ENCODE results near the gene ARRDC2. TPM values are rescaled to one million over a fixed set of nuclear protein-coding genes. Genes with fewer than 3 reads are reported as not detected.

Gene ARRDC2
- total and polyA plus RNA-seq, 2 of the 13 experiments (the other 11 are each of a cell fraction or from before 2014, with no cell fraction given) = 2.1 to 3.4 TPM

DNA sequence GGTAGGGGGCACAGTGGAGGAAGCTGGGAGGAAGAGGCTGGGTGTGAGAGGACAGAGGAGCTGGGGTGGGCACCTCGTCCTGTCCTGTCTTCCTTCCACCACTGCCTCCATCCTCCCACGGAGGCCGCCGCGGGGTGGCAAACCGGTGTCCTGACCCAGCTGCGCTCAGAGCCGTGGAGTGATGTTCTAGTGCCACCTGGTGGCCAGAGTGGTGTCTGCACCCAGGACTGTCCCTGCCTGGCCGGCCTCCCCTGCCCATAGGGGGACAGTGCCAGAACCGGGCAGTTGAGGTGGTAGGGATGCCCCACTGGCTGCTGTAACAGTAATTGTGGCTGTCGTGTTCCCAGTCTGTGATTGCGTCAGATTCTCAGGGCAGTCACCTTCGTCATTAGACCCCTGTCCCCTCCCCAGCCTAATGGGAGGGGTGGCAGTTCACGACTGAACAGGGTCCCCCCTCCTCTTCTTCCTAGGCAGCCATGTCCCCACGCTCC, 11.1 kb upstream of the ARRDC2 start (continued):
- TF ChIP-seq NR2C2 (CRISPR knock-in tag; IDR thresholded peaks at IDR 0.05; ENCODE audit: borderline replicate concordance) (0 out of 2 replicates have a peak, but pooled peaks have one; percentile 25), HHEX (CRISPR knock-in tag; IDR thresholded peaks at IDR 0.05) (no peak), EED (CRISPR knock-in tag; IDR thresholded peaks at IDR 0.05) (0 out of 2 replicates have a peak, but pooled peaks have one; percentile 64), HNRNPL (IDR thresholded peaks at IDR 0.05; ENCODE audit: low read depth, low read length) (peak; percentile 90), SPEN (CRISPR knock-in tag; IDR thresholded peaks at IDR 0.05; ENCODE audit: low read depth) (0 out of 2 replicates have a peak, but pooled peaks have one; percentile 33), MAFF (IDR thresholded peaks at IDR 0.05; ENCODE audit: low read depth, low read length) (no peak), ZNF709 (CRISPR knock-in tag; IDR thresholded peaks at IDR 0.05) (no peak), SP5 (CRISPR knock-in tag; IDR thresholded peaks at IDR 0.05; ENCODE audit: borderline replicate concordance, low read depth) (no peak), FOXK2 (IDR thresholded peaks at IDR 0.05) (no peak), ZKSCAN1 (IDR thresholded peaks at IDR 0.05; ENCODE audit: low read length) (0 out of 2 replicates have a peak, but pooled peaks have one; percentile 42), SP1 (IDR thresholded peaks at IDR 0.05) (no peak), SP1 (CRISPR knock-in tag; IDR thresholded peaks at IDR 0.05) (0 out of 2 replicates have a peak, but pooled peaks have one; percentile 10), PTBP1 (IDR thresholded peaks at IDR 0.05; ENCODE audit: low read depth, low read length, poor library complexity, severe bottlenecking) (no peak), SAP130 (CRISPR knock-in tag; IDR thresholded peaks at IDR 0.05; ENCODE audit: low read depth) (peak; percentile 47; the same call in 1 of the 2 replicates), RFX3 (CRISPR knock-in tag; IDR thresholded peaks at IDR 0.05) (no peak), JARID2 (CRISPR knock-in tag; IDR thresholded peaks at IDR 0.05; ENCODE audit: insufficient replicate concordance) (no peak), SMC3 (IDR thresholded peaks at IDR 0.05; ENCODE audit: low read length) (peak; percentile 75)
- TF ChIP-seq, protein P1, sequence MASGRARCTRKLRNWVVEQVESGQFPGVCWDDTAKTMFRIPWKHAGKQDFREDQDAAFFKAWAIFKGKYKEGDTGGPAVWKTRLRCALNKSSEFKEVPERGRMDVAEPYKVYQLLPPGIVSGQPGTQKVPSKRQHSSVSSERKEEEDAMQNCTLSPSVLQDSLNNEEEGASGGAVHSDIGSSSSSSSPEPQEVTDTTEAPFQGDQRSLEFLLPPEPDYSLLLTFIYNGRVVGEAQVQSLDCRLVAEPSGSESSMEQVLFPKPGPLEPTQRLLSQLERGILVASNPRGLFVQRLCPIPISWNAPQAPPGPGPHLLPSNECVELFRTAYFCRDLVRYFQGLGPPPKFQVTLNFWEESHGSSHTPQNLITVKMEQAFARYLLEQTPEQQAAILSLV (CRISPR knock-in tag; IDR thresholded peaks at IDR 0.05; ENCODE audit: borderline replicate concordance) = 0 out of 2 replicates have a peak, but pooled peaks have one; percentile 54
- TF ChIP-seq, protein P2, sequence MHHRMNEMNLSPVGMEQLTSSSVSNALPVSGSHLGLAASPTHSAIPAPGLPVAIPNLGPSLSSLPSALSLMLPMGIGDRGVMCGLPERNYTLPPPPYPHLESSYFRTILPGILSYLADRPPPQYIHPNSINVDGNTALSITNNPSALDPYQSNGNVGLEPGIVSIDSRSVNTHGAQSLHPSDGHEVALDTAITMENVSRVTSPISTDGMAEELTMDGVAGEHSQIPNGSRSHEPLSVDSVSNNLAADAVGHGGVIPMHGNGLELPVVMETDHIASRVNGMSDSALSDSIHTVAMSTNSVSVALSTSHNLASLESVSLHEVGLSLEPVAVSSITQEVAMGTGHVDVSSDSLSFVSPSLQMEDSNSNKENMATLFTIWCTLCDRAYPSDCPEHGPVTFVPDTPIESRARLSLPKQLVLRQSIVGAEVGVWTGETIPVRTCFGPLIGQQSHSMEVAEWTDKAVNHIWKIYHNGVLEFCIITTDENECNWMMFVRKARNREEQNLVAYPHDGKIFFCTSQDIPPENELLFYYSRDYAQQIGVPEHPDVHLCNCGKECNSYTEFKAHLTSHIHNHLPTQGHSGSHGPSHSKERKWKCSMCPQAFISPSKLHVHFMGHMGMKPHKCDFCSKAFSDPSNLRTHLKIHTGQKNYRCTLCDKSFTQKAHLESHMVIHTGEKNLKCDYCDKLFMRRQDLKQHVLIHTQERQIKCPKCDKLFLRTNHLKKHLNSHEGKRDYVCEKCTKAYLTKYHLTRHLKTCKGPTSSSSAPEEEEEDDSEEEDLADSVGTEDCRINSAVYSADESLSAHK (CRISPR knock-in tag; IDR thresholded peaks at IDR 0.05; ENCODE audit: borderline replicate concordance) = no peak
- TF ChIP-seq, protein P3, sequence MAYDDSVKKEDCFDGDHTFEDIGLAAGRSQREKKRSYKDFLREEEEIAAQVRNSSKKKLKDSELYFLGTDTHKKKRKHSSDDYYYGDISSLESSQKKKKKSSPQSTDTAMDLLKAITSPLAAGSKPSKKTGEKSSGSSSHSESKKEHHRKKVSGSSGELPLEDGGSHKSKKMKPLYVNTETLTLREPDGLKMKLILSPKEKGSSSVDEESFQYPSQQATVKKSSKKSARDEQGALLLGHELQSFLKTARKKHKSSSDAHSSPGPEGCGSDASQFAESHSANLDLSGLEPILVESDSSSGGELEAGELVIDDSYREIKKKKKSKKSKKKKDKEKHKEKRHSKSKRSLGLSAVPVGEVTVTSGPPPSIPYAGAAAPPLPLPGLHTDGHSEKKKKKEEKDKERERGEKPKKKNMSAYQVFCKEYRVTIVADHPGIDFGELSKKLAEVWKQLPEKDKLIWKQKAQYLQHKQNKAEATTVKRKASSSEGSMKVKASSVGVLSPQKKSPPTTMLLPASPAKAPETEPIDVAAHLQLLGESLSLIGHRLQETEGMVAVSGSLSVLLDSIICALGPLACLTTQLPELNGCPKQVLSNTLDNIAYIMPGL (CRISPR knock-in tag; IDR thresholded peaks at IDR 0.05; ENCODE audit: borderline replicate concordance in 1 of 2, low read depth in 1 of 2) = peak in 1 of 2 experiments; percentile 41; a peak in 1 of 4 replicates
- TF ChIP-seq, protein P4, sequence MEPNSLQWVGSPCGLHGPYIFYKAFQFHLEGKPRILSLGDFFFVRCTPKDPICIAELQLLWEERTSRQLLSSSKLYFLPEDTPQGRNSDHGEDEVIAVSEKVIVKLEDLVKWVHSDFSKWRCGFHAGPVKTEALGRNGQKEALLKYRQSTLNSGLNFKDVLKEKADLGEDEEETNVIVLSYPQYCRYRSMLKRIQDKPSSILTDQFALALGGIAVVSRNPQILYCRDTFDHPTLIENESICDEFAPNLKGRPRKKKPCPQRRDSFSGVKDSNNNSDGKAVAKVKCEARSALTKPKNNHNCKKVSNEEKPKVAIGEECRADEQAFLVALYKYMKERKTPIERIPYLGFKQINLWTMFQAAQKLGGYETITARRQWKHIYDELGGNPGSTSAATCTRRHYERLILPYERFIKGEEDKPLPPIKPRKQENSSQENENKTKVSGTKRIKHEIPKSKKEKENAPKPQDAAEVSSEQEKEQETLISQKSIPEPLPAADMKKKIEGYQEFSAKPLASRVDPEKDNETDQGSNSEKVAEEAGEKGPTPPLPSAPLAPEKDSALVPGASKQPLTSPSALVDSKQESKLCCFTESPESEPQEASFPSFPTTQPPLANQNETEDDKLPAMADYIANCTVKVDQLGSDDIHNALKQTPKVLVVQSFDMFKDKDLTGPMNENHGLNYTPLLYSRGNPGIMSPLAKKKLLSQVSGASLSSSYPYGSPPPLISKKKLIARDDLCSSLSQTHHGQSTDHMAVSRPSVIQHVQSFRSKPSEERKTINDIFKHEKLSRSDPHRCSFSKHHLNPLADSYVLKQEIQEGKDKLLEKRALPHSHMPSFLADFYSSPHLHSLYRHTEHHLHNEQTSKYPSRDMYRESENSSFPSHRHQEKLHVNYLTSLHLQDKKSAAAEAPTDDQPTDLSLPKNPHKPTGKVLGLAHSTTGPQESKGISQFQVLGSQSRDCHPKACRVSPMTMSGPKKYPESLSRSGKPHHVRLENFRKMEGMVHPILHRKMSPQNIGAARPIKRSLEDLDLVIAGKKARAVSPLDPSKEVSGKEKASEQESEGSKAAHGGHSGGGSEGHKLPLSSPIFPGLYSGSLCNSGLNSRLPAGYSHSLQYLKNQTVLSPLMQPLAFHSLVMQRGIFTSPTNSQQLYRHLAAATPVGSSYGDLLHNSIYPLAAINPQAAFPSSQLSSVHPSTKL (CRISPR knock-in tag; IDR thresholded peaks at IDR 0.05) = no peak
